D721Med (cell line): Measurements from ENCODE around the gene NPAS3.

Experiments used
- DNase-seq: peaks from one replicate; pipeline ENCODE4 v3.0.0; 2011; ENCODE audit warnings: low spot score; ENCODE audit not compliant: insufficient read length
- FAIRE-seq: peaks from 2 replicates; lab custom pipeline; 2011; peaks lifted over from hg19 to GRCh38; lab: Jason Lieb, UNC
- CTCF ChIP-seq: IDR thresholded peaks from 2 replicates; pipeline ENCODE4 v1.5.1; 2012; ENCODE audit warnings: mild to moderate bottlenecking, control low read depth; ENCODE audit not compliant: insufficient read depth; ENCODE audit errors: missing control alignments

NPAS3 gene

GRCh38 chr14:33774161-33774560, 835.5 kb downstream of the NPAS3 start:
- no peak for FAIRE-seq
- DNase-seq = no peak
- TF ChIP-seq CTCF = no peak

GRCh38 chr14:33774723-33775470, 836.2 kb downstream of the NPAS3 start:
- DNase-seq (no peak), FAIRE-seq (no peak)
- TF ChIP-seq CTCF = no peak

GRCh38 chr14:33776871-33777270, 838.2 kb downstream of the NPAS3 start:
- TF ChIP-seq CTCF = no peak
- FAIRE-seq = no peak
- DNase-seq = no peak

- no peak for TF ChIP-seq CTCF
- DNase-seq (no peak), FAIRE-seq (no peak)
Observed at GRCh38 chr14:33777681-33778080, 839.0 kb downstream of the NPAS3 start.

GRCh38 chr14:33780035-33780434, 841.4 kb downstream of the NPAS3 start:
- no peak for TF ChIP-seq CTCF
- FAIRE-seq (no peak), DNase-seq (no peak)

- TF ChIP-seq CTCF = no peak
- DNase-seq (no peak), FAIRE-seq (no peak)
Observed at GRCh38 chr14:33781236-33781635, 842.6 kb downstream of the NPAS3 start.

- FAIRE-seq = no peak
- no peak for TF ChIP-seq CTCF
Observed at GRCh38 chr14:33782923-33783322, 844.2 kb downstream of the NPAS3 start.

More at GRCh38 chr14:33782923-33783322, 844.2 kb downstream of the NPAS3 start:
- DNase-seq = no peak
